HG03457 (cell line): ENCODE results near the gene ZNF649.
A peak's percentile ranks its signal among the peaks of the same experiment; 100 is the strongest.
"Not testable (repeated sequence)": the region's sequence is repeated elsewhere in the genome, so short reads cannot be mapped to it uniquely, and the experiment has no call there.

ENCODE experiments used
- ATAC-seq: cut with Tn5 transposase; IDR thresholded peaks from one replicate; pipeline ENCODE4 v1.9.1; 2021; ENCODE audit warnings: moderate number of reproducible peaks; ENCODE audit not compliant: unreplicated experiment

The ZNF649 gene

GRCh38 chr19:51904331-51905165, at the start of gene ZNF649:
ZNF649 (minus strand) TSS chr19:51905017; CDS start chr19:51900107, 4,910 bp downstream.
- no peak for ATAC-seq

DNA sequence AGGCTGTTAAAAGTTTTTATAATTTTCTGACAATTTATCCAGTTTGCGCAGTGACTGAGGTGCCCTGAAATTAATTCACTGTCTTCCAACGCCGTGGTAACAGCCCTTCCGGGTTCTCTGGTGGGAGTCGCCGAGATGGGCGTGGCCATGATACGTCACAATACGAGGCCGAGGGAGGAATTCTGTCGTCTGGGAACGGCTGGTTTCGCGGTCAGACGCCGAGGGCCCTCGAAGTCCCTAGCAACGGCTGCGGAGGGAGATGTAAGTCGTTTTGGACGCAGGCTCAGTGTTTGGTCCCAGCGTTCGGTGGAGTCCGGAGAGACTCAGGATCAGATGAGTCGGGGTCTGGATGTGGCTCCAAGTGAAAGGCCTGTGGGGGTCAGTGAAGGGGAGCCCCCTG, 44.2 kb upstream of the ZNF649 start:
- ATAC-seq = no peak

GRCh38 chr19:51946602-51947001, 41.8 kb upstream of the ZNF649 start:
- no peak for ATAC-seq

GRCh38 chr19:51944798-51945552, 40.2 kb upstream of the ZNF649 start:
- no peak for ATAC-seq

GRCh38 chr19:51938936-51939335, 34.1 kb upstream of the ZNF649 start:
- no peak for ATAC-seq

DNA sequence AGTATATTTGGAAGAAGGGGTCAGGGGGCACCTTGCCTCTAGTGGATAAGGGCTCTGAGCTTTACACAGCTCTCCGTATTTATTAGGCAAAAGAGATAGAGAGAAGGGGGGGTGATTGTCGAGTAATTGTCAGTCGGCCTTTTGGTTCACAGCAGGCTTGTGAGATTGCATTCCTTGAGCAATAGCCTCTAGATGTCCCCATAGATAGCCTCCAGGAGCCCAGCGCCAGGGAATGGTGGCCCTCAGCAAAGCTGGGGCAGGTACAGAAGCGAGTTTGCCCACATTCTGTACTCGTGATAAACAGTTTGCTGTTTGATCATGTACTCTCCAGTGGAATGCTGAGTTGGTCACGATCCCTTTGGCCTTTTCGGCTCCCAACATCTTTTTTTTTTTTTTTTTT, 27.1 kb upstream of the ZNF649 start:
- no peak for ATAC-seq

GRCh38 chr19:51927859-51928258, 23.0 kb upstream of the ZNF649 start:
- no peak for ATAC-seq

DNA sequence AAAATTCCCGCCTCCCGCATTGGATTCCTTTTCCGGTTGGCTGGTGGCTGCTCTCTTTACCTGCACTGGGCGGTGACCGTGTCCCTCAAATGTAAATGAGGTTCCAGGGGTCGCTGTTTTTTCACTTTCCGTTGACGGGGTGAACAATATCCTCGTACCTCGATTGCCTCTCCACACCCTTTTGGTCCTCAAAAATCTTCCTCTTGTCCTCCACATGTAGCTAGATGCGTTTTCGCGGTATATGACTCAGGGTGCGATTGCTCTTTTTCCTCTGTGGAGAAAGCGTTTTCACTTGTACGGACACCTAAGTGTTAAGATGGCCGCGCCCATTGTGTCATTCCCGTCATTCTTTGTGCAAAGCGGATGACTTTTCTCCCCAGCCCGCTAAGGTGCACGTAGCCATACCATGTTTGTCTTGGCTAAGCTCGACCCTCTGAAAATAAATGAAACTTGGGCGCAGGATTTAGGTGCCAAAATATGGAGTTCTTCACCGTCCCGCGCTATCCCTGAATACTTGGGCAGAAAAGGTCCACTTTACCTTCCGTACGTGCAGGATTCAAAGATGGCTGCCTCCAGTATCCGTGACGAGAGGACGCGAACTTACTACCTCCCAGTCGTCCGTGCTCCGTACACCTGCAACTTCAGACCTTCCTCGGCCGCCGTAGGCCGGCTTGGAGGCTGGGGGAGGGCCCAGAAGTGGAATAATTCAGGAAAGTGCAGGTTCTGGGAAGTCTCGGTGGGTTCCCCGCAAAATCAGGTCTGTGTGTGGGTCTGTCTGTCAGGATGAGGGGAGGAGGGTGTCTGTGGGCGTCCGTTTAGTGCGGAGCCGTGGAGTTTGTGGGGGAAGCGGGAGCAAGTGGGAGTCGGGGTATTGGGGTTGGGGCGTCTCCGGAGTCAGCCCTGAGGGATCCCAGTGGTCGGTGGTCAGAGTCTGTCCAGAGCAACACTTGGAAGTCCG, 22.2 kb upstream of the ZNF649 start, which contains the start of gene ZNF613:
Gene ZNF613, plus strand, starts transcription at position 689 of the 958 bp plus-strand sequence. CDS start 8,749 bp downstream, outside the sequence.
- peak; percentile 88 for ATAC-seq

- no peak for ATAC-seq
Measured at GRCh38 chr19:51926426-51926783, 21.6 kb upstream of the ZNF649 start.

- ATAC-seq = no peak
Measured at GRCh38 chr19:51921949-51922348, 17.1 kb upstream of the ZNF649 start.

DNA sequence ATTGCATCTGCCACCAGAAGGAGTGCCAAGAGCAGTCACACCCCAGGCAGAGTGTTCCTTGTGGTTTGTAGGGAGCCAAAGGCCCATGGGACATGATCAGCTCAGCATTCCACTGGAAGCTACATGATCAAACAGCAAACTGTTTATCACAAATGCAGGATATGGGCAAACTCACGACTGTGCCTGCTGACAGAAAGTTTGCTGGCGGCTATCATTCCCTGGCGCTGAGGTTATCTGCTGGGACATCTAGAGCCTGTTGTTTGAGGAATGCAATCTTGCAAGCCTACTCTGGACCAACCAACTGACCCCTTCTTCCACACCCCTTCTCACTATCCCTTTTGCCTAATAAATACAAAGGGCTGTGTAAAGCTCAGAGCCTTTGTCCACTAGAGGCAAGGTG, 14.8 kb upstream of the ZNF649 start:
- no peak for ATAC-seq

DNA sequence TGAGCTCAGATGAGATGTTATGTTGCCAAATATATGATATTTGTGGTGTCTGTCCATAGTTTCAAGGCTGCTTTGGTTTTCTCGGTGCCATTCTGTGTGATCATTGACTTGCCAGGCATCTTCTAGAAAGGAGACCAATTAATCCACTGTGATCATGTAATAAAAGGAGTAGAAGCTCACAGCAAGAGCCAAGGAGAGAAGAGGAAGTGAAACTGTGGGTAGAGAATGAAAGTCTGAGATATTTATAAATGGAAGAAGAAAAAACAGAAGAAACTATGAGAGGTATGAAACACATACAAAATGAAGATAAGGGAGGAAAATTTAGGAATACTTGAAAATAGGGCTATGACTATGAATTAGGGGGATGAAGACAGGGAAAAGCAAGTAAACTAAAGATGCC, 11.3 kb upstream of the ZNF649 start:
- no peak for ATAC-seq

- no peak for ATAC-seq
Measured at GRCh38 chr19:51915324-51915867, 10.6 kb upstream of the ZNF649 start.

DNA sequence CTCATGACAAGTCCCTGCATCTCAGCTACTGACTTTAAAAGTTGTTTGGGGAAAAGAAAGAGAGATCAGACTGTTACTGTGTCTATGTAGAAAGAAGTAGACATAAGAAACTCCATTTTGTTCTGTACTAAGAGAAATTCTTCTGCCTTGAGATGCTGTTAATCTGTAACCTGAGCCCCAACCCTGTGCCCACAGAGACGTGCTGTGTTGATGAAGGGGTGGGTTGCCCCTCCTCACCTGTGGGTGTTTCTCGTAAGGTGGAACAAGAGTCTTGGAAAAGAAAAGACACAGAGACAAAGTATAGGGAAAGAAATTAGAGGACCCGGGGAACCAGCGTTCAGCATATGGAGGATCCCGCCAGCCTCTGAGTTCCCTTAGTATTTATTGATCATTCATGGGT, 3.2 kb upstream of the ZNF649 start:
- not testable (repeated sequence) for ATAC-seq

GRCh38 chr19:51906108-51906507, 1.3 kb upstream of the ZNF649 start:
- not testable (repeated sequence) for ATAC-seq

GRCh38 chr19:51905639-51906038, 822 bp upstream of the ZNF649 start:
- not testable (repeated sequence) for ATAC-seq

DNA sequence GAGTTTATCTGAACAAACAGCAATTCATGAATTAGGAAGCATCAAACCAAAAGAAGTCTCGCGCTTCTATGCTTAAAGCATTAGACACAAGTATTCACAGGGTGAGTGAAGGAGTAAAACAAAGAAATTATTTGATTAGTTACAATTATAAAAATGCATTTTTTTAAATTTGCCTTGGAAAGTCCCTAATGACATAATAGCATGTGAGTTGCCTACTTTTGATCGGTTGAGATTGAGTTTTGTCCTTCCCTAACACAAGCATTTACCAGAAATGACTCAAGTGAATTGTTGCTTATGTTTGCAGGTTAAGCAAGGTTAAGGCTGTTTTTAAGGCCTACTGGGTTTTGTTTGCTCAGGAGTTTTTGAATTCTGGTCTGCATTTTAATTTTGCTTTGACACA, 389 bp upstream of the ZNF649 start:
- ATAC-seq = no peak

GRCh38 chr19:51903192-51903591, 1.6 kb downstream of the ZNF649 start:
- no peak for ATAC-seq

DNA sequence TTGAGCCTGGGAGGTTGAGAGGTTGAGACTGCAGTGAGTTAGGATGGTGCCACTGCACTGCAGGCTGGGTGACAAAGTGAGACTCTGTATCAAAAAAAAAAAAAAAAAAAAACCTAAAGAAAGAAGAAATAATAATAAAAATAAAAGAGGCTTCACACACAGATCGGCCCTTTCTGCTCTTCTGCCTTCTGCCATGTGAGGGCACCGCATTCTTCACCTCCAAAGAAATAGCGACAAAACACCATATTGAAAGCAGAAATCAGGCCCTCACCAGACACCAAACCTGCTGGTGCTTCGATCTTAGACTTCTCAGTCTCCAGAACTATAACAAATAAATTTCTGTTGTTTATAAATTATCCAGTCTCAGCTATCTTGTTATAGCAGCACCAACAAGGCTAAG, 3.0 kb downstream of the ZNF649 start:
- ATAC-seq = no peak

DNA sequence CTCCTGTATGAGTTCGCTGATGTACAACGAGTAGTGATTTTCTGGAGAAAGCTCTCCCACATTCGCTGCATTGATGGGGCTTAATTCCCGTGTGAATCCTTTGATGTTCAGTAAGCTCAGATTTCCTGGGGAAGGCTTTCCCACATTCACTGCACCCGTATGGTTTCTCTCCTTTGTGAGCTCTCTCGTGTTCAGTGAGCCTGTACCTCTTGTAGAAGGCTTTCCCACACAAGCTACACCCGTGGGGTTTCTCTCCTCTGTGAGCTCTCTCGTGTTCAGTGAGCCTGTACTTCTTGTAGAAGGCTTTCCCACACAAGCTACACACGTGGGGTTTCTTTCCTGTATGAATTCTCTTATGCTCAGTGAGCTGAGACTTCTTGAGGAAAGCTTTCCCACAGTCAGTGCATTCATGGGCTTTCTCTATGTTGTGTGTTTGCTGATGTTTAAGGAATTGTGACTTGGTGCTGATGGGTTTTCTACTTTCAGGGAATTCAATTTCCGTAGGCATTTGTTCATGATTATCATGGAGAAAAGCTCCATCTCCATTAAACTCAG, 13.5 kb downstream of the ZNF649 start:
- no peak for ATAC-seq
